Mononuclear cell (primary cell): Measurements from ENCODE around the gene ANKS6. TPM values are rescaled to one million over a fixed set of nuclear protein-coding genes. Genes with fewer than 3 reads are reported as not detected.

Experiments
- H3K27me3 ChIP-seq: 2 replicates; pipeline ENCODE4 v1.6.0; 2011; ENCODE audit warnings: low read length, control low read depth; ENCODE audit not compliant: insufficient read depth
- H3K4me1 ChIP-seq: 2 replicates; pipeline ENCODE4 v1.5.1; 2011; ENCODE audit warnings: mild to moderate bottlenecking, low read length, control low read depth; ENCODE audit not compliant: insufficient read depth
- H3K4me3 ChIP-seq: 2 replicates; pipeline ENCODE4 v1.5.1; 2011; ENCODE audit warnings: mild to moderate bottlenecking, low read length, moderate library complexity
- H3K9me3 ChIP-seq: 2 replicates; pipeline ENCODE4 v1.5.1; 2011; ENCODE audit warnings: low read depth, mild to moderate bottlenecking, control low read depth, low read length
- total RNA-seq: library from RNA; depleted of rRNA; stranded (reverse); fragments of >200 nt; gene quantifications from one replicate; pipeline ENCODE4 v1.2.3, GENCODE V29; 2012

Gene ANKS6
- total RNA-seq: 5.9 TPM

GRCh38 chr9:98796364-98797101, at the start of gene ANKS6:
Gene ANKS6, minus strand, starts transcription at chr9:98796555. Its CDS starts 64 bp downstream, at chr9:98796491.
- H3K4me3 ChIP-seq: peak within 1 kb of the TSS; percentile 64
- H3K27me3 ChIP-seq: peaks cover 11% of the 10 kb centered on the region
- peaks cover 16% of the 10 kb centered on the region for H3K4me1 ChIP-seq
- peaks cover 6% of the 10 kb centered on the region for H3K9me3 ChIP-seq

GRCh38 chr9:98846081-98846480, 49.7 kb upstream of the ANKS6 start:
- H3K27me3 ChIP-seq: no peaks in the 10 kb centered on the region
- no peaks in the 10 kb centered on the region for H3K4me1 ChIP-seq
- no peaks in the 10 kb centered on the region for H3K9me3 ChIP-seq
- H3K4me3 ChIP-seq: no peak overlapping the region

DNA sequence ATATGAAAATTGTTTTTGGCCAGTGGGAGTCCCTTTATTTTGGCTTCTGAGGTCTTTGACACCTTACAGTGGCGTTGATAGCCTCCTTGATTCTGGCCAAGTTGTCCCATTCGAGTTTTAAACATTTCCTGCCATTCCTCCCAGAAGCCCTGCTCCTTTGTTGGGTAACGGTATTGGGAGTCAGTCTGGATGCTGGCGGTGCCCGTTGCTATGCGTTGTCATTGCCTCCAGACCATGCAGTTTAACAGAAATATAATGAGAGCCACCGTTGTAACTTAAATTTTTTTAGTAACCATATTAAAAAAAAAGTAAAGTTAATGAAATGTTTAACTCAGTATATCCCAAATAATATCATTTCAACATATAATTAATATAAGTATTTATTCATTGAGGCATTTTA, 46.2 kb upstream of the ANKS6 start:
- Histone ChIP-seq H3K9me3 (no peaks in the 10 kb centered on the region), H3K27me3 (no peaks in the 10 kb centered on the region), H3K4me1 (no peaks in the 10 kb centered on the region), H3K4me3 (no peak overlapping the region)

- Histone ChIP-seq H3K27me3 (no peaks in the 10 kb centered on the region), H3K9me3 (no peaks in the 10 kb centered on the region), H3K4me3 (no peak overlapping the region), H3K4me1 (no peaks in the 10 kb centered on the region)
Measured at GRCh38 chr9:98839724-98840123, 43.4 kb upstream of the ANKS6 start.

- Histone ChIP-seq H3K9me3 (no peaks in the 10 kb centered on the region), H3K4me3 (no peak overlapping the region), H3K27me3 (no peaks in the 10 kb centered on the region)
Measured at GRCh38 chr9:98838868-98839565, 42.7 kb upstream of the ANKS6 start.

GRCh38 chr9:98838155-98838867, 42.0 kb upstream of the ANKS6 start:
- H3K27me3 ChIP-seq: no peaks in the 10 kb centered on the region
- no peaks in the 10 kb centered on the region for H3K9me3 ChIP-seq
- no peak overlapping the region for H3K4me3 ChIP-seq
- H3K4me1 ChIP-seq: no peaks in the 10 kb centered on the region

More at GRCh38 chr9:98838868-98839565, 42.7 kb upstream of the ANKS6 start:
- no peaks in the 10 kb centered on the region for H3K4me1 ChIP-seq

DNA sequence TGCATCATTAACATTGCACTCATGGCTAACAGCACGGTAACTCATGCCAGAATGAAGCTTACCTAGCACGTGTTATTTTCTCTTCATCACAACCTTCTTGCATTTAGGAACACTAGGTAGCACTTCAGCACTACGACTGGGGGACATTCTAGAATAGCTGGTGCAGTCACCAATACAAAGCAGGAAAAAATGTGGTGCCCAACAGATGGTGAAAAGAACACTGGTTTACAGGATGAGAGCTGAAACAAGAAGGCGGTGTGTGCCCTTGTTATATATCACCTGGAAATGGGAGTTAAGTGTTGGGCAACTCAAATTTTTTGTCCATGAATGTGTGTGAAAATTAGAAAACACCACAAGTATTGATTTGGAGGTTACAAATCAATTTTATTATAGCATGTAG, 41.2 kb upstream of the ANKS6 start:
- H3K9me3 ChIP-seq: no peaks in the 10 kb centered on the region
- H3K4me1 ChIP-seq: no peaks in the 10 kb centered on the region
- no peak overlapping the region for H3K4me3 ChIP-seq
- no peaks in the 10 kb centered on the region for H3K27me3 ChIP-seq

DNA sequence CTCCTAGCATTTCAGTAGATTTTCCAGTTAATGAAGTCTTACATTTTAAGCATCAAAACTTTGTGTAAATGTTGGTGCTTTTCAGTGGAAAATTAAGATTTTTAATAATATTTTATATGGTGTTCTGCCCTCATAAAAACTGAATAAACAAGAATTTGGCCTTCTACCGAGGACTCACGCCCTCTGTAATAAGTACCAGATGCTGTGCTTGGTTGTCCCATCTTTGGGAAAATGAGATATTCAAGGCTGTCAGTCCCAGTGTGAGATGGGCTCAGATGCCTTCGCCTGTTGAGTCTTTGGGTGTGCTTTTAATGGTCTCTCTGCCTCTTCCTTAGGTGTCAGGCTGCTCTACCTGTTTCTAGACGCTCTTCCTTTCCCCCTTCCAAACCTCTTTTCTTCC, 39.9 kb upstream of the ANKS6 start:
- no peaks in the 10 kb centered on the region for H3K4me1 ChIP-seq
- H3K4me3 ChIP-seq: no peak overlapping the region
- no peaks in the 10 kb centered on the region for H3K9me3 ChIP-seq

GRCh38 chr9:98834386-98834785, 38.0 kb upstream of the ANKS6 start:
- H3K9me3 ChIP-seq: no peaks in the 10 kb centered on the region
- H3K4me1 ChIP-seq: no peaks in the 10 kb centered on the region
- no peaks in the 10 kb centered on the region for H3K27me3 ChIP-seq
- H3K4me3 ChIP-seq: no peak overlapping the region

More for the DNA sequence above, 39.9 kb upstream of the ANKS6 start:
- H3K27me3 ChIP-seq: no peaks in the 10 kb centered on the region

DNA sequence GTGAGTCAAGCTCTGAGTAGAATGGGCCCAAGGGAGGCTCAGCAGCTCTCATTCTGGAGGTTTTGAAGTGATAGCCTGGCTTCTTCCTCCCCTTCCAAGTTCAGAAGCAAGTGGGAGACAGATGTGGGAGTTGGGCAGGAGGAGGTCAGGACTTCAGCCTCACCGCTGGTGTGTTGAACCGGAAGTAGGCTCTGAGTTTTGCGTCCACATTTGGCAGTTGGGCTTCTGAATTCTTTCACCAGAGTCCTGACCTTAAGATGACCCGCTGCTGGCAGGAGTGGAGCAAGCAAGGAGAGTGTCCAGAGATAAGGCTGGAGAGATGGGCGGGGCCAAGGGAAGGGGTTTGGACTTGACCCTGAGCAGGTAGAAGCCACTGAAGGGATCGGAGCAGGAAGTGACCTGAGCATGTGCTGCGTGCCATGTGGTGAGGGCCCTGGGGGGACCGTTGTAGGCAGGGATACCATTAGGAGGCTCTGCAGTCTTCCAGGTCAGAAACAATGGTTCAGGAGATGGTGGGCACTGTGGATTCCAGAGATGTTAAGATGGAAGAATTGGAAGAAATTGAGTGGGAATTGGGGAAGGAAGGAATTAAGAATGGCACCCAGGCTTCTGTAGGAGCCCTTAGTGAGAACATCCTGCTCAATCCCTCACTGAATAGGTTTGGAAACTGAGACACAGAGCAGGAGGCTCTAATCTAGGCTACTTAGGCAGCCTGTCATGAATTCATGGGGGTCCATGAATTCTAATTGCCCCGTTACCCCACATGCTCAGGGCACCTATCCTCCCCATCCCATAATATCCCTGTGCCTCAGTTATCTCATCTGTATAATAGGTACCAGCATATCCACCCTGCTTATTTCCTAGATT, 37.0 kb upstream of the ANKS6 start:
- Histone ChIP-seq H3K4me3 (no peak overlapping the region), H3K9me3 (no peaks in the 10 kb centered on the region), H3K4me1 (no peaks in the 10 kb centered on the region), H3K27me3 (no peaks in the 10 kb centered on the region)

DNA sequence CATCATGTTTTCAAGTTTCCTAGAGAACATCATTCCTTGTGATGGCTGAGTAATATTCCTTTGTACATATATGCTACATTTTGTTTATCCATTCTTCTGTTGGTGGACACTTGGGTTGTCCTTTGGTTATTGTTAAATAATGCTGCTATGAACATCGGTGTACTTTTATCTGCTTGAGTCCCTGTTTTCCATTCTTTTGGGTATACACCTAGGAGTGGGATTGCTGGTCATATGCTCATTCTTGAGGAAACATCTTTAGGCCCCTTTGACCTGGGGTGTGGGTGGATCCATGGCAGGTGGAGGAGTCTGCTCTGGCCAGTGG, 36.4 kb upstream of the ANKS6 start:
- Histone ChIP-seq H3K27me3 (no peaks in the 10 kb centered on the region), H3K9me3 (no peaks in the 10 kb centered on the region), H3K4me1 (no peaks in the 10 kb centered on the region), H3K4me3 (no peak overlapping the region)

GRCh38 chr9:98831696-98832095, 35.3 kb upstream of the ANKS6 start:
- H3K27me3 ChIP-seq: no peaks in the 10 kb centered on the region
- H3K4me1 ChIP-seq: no peaks in the 10 kb centered on the region
- no peaks in the 10 kb centered on the region for H3K9me3 ChIP-seq
- H3K4me3 ChIP-seq: no peak overlapping the region

GRCh38 chr9:98830554-98830953, 34.2 kb upstream of the ANKS6 start:
- Histone ChIP-seq H3K4me1 (no peaks in the 10 kb centered on the region), H3K27me3 (no peaks in the 10 kb centered on the region)

GRCh38 chr9:98829766-98830165, 33.4 kb upstream of the ANKS6 start:
- Histone ChIP-seq H3K4me3 (no peak overlapping the region), H3K4me1 (no peaks in the 10 kb centered on the region), H3K9me3 (no peaks in the 10 kb centered on the region), H3K27me3 (no peaks in the 10 kb centered on the region)

More at GRCh38 chr9:98830554-98830953, 34.2 kb upstream of the ANKS6 start:
- Histone ChIP-seq H3K9me3 (no peaks in the 10 kb centered on the region), H3K4me3 (no peak overlapping the region)

DNA sequence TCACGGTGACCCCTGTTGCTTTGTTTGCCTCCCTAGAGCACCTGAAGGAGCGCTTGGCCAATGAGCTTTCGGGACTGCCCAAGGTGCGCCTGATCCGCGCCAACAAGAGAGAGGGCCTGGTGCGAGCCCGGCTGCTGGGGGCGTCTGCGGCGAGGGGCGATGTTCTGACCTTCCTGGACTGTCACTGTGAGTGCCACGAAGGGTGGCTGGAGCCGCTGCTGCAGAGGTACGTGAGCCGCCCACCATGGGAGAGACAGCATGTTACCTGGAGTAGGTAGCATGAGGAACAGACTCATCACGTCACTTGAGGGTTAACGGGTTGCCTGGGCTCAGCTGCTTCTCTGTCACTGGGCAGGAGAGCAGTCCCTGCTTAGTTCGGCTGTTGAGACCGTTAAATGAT, 30.4 kb upstream of the ANKS6 start:
- Histone ChIP-seq H3K4me1 (no peaks in the 10 kb centered on the region), H3K4me3 (no peak overlapping the region), H3K27me3 (no peaks in the 10 kb centered on the region), H3K9me3 (no peaks in the 10 kb centered on the region)
